SK-N-MC (cell line): ENCODE data around the gene BRD1.

Experiments
- EZH2 ChIP-seq: fragments of 200-600 bp; sonication (generic); IDR thresholded peaks from one replicate; pipeline ENCODE4 v1.6.1; 2017; ENCODE audit warnings: antibody characterized with exemption
- POLR2AphosphoS5 ChIP-seq: IDR thresholded peaks from 2 replicates; pipeline ENCODE4 v1.6.1; 2012; ENCODE audit warnings: mild to moderate bottlenecking, low read depth, low read length, borderline replicate concordance

GRCh38 chr22:49800408-49801238 lies 27.1 kb downstream of the BRD1 start:
- no peak for TF ChIP-seq POLR2AphosphoS5
- TF ChIP-seq EZH2: no peak
